Transverse colon (tissue), 4 donors: Measurements from ENCODE around the gene PPM1H.

ENCODE experiments used
- CTCF ChIP-seq, 5 experiments: fragments of 200-600 bp in 3 of 5; fragments of 450-650 bp in 2 of 5; sonication (generic) in 3 of 5; IDR thresholded peaks; 1 replicate in 2 of 5; 2 replicates in 3 of 5; pipeline ENCODE4 v1.5.1; 2016 to 2017; ENCODE audit warnings: antibody characterized with exemption in 5 of 5, inconsistent platforms in 3 of 5, mild to moderate bottlenecking in 2 of 5, moderate library complexity in 1 of 5
- EP300 ChIP-seq: sonication (generic); formaldehyde crosslinking; IDR thresholded peaks from one replicate; pipeline ENCODE4 v1.6.1; 2017; ENCODE audit warnings: antibody characterized with exemption, low read depth
- POLR2A ChIP-seq: fragments of 450-650 bp; IDR thresholded peaks from one replicate; pipeline ENCODE4 v1.6.1; 2016; ENCODE audit warnings: antibody characterized with exemption, mild to moderate bottlenecking, moderate library complexity
- POLR2AphosphoS5 ChIP-seq, 3 donors: sonication (generic); formaldehyde crosslinking; IDR thresholded peaks; one replicate each; pipeline ENCODE4 v1.6.1; 2016; ENCODE audit warnings: antibody characterized with exemption in 3 of 3

DNA sequence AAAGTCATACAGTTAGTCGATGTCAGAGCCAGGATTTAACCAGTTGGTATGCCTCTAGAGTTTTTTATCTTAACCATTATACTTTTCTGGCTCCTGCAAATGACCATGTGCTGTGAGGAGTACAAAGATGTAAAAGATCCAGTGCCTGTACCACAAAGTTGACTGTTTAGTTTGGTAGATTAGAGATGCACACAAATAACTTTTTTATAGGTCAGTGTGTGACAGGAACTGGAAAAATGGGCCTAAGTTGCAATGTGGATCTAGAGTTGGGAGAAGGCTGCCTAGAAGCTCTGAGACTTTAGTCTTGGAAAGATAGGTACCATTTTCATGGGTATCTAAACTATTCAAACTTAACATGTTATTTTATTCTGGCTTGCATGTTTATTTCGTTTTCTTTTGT is 32.8 kb upstream of the PPM1H start:
- TF ChIP-seq CTCF (IDR thresholded peaks at IDR 0.05), result no peak
- no peak for TF ChIP-seq POLR2AphosphoS5 (IDR thresholded peaks at IDR 0.05)
- TF ChIP-seq EP300, result no peak
- no peak for TF ChIP-seq POLR2A
